Measurements from ENCODE around the gene CDH23. TPM values are rescaled to one million over a fixed set of nuclear protein-coding genes. Genes with fewer than 3 reads are reported as not detected.

Gene CDH23
- total and polyA plus RNA-seq, 2 donors (not counting 1 experiment from before 2014, with no cell fraction given), result 0.37 to 0.89 TPM

GRCh38 chr10:71783917-71784678, 387.4 kb downstream of the CDH23 start:
- TF ChIP-seq CTCF (IDR thresholded peaks at IDR 0.05) (no peak), EZH2 (IDR thresholded peaks at IDR 0.05; ENCODE audit: borderline replicate concordance, insufficient read depth, low read depth, low read length, poor library complexity, severe bottlenecking) (no peak)
- no peak overlapping the region for H3K4me3 ChIP-seq (ENCODE audit: control extremely low read depth in 1 of 5, extremely low read depth in 1 of 5, insufficient read depth in 1 of 5, low read depth in 2 of 5, low read length in 4 of 5)
- POLR2A ChIA-PET, result no interaction called here
- H3K79me2 ChIP-seq (ENCODE audit: control insufficient read depth, insufficient read depth, low read length), result no peaks in the 10 kb centered on the region
- H3K4me2 ChIP-seq (replicated peaks; ENCODE audit: low read depth, low read length, poor library complexity, severe bottlenecking), result no peak overlapping the region
- no peaks in the 10 kb centered on the region for H3K9me3 ChIP-seq (ENCODE audit: control extremely low read depth in 1 of 3, control insufficient read depth in 2 of 3, insufficient read depth in 1 of 3, low read length in 2 of 3)
- H2AFZ ChIP-seq (ENCODE audit: insufficient read depth, low read depth, low read length, poor library complexity, severe bottlenecking), result no peak overlapping the region
- no peaks in the 10 kb centered on the region for H3K9me3 Mint-ChIP-seq (ENCODE audit: insufficient read depth)
- H3K4me1 Mint-ChIP-seq, result peaks cover 2% of the 10 kb centered on the region
- no peak overlapping the region for H3K27ac ChIP-seq (ENCODE audit: low read length in 2 of 2)
- H3K27me3 Mint-ChIP-seq, result no peaks in the 10 kb centered on the region
- DNase-seq (no peak), ATAC-seq (ENCODE audit: low read depth) (no peak)
- CTCF ChIA-PET, result no interaction called here
- H3K4me1 ChIP-seq (ENCODE audit: control insufficient read depth in 2 of 2, insufficient read depth in 2 of 2, low read length in 2 of 2), result peaks cover 5 to 6% of the 10 kb centered on the region in 2 donors
- 80% methylated on average over 15 of the region's 17 CpGs for WGBS (ENCODE audit: insufficient coverage)
- no peak overlapping the region for H3K4me3 Mint-ChIP-seq
- H3K36me3 ChIP-seq (replicated peaks in 1 of 2; ENCODE audit: control extremely low read depth in 1 of 2, control insufficient read depth in 1 of 2, extremely low read depth in 1 of 2, insufficient read depth in 2 of 2, low read length in 1 of 2), result no peaks in the 10 kb centered on the region
- H3K27ac Mint-ChIP-seq, result no peak overlapping the region
- intact Hi-C loops (cut with micrococcal nuclease), result no loop called here
- H3K27me3 ChIP-seq (replicated peaks in 1 of 4; ENCODE audit: control extremely low read depth in 1 of 4, control insufficient read depth in 3 of 4, insufficient read depth in 4 of 4, low read length in 3 of 4), result no peaks in the 10 kb centered on the region
- H4K20me1 ChIP-seq (ENCODE audit: control insufficient read depth, insufficient read depth, low read length, poor library complexity, severe bottlenecking), result no peaks in the 10 kb centered on the region
- no peak overlapping the region for H3K9ac ChIP-seq (ENCODE audit: low read length)

- no peak overlapping the region for H3K4me2 ChIP-seq (replicated peaks; ENCODE audit: low read depth, low read length, poor library complexity, severe bottlenecking)
- H3K9me3 ChIP-seq (ENCODE audit: control extremely low read depth in 1 of 3, control insufficient read depth in 2 of 3, insufficient read depth in 1 of 3, low read length in 2 of 3), result no peaks in the 10 kb centered on the region
- no peak overlapping the region for H3K27ac Mint-ChIP-seq
- intact Hi-C loops (cut with micrococcal nuclease), result no loop called here
- peaks cover 5 to 8% of the 10 kb centered on the region in 2 donors for H3K4me1 ChIP-seq (ENCODE audit: control insufficient read depth in 2 of 2, insufficient read depth in 2 of 2, low read length in 2 of 2)
- H3K4me3 ChIP-seq (ENCODE audit: control extremely low read depth in 1 of 5, extremely low read depth in 1 of 5, insufficient read depth in 1 of 5, low read depth in 2 of 5, low read length in 4 of 5), result no peak overlapping the region
- DNase-seq, result no peak
- ATAC-seq (ENCODE audit: low read depth), result no peak
- H3K27me3 ChIP-seq (replicated peaks in 1 of 4; ENCODE audit: control extremely low read depth in 1 of 4, control insufficient read depth in 3 of 4, insufficient read depth in 4 of 4, low read length in 3 of 4), result no peaks in the 10 kb centered on the region
- ChIA-PET POLR2A (no interaction called here), CTCF (no interaction called here)
- H3K4me1 Mint-ChIP-seq, result peaks cover 6% of the 10 kb centered on the region
- H3K9me3 Mint-ChIP-seq (ENCODE audit: insufficient read depth), result no peaks in the 10 kb centered on the region
- no peaks in the 10 kb centered on the region for H3K27me3 Mint-ChIP-seq
- no peaks in the 10 kb centered on the region for H3K36me3 ChIP-seq (replicated peaks in 1 of 2; ENCODE audit: control extremely low read depth in 1 of 2, control insufficient read depth in 1 of 2, extremely low read depth in 1 of 2, insufficient read depth in 2 of 2, low read length in 1 of 2)
- no peaks in the 10 kb centered on the region for H4K20me1 ChIP-seq (ENCODE audit: control insufficient read depth, insufficient read depth, low read length, poor library complexity, severe bottlenecking)
- no peak overlapping the region for H2AFZ ChIP-seq (ENCODE audit: insufficient read depth, low read depth, low read length, poor library complexity, severe bottlenecking)
- WGBS (ENCODE audit: insufficient coverage), result 95% methylated on average over 18 of the region's 18 CpGs
- H3K9ac ChIP-seq (ENCODE audit: low read length), result no peak overlapping the region
- H3K79me2 ChIP-seq (ENCODE audit: control insufficient read depth, insufficient read depth, low read length), result no peaks in the 10 kb centered on the region
- TF ChIP-seq EZH2 (IDR thresholded peaks at IDR 0.05; ENCODE audit: borderline replicate concordance, insufficient read depth, low read depth, low read length, poor library complexity, severe bottlenecking), result no peak
- no peak for TF ChIP-seq CTCF (IDR thresholded peaks at IDR 0.05)
- no peak overlapping the region for H3K27ac ChIP-seq (ENCODE audit: low read length in 2 of 2)
- no peak overlapping the region for H3K4me3 Mint-ChIP-seq
Measured at GRCh38 chr10:71784679-71785272, 388.1 kb downstream of the CDH23 start.
